Measurements from ENCODE around the gene KDM3A.

DNA sequence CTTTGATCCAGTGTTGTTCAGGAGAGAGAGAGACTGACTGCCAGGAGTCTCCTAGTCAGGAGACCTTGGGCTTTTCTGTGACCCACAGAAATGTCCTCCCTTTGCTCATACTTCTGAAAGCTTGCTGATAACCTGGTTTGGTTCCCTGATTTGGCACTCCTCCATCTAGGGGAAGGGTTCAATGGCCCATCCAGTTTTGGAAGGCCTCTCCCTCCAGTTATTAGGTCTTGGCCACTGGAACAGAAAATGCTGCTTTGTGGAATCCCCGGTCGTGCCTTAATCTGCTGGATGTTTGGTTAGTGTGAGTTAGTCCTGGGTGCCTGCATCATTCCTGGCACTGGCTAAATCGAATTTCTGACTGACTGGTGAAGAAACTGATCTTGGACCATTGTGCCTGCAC is 35.7 kb downstream of the KDM3A start:
- TF ChIP-seq, protein P1, sequence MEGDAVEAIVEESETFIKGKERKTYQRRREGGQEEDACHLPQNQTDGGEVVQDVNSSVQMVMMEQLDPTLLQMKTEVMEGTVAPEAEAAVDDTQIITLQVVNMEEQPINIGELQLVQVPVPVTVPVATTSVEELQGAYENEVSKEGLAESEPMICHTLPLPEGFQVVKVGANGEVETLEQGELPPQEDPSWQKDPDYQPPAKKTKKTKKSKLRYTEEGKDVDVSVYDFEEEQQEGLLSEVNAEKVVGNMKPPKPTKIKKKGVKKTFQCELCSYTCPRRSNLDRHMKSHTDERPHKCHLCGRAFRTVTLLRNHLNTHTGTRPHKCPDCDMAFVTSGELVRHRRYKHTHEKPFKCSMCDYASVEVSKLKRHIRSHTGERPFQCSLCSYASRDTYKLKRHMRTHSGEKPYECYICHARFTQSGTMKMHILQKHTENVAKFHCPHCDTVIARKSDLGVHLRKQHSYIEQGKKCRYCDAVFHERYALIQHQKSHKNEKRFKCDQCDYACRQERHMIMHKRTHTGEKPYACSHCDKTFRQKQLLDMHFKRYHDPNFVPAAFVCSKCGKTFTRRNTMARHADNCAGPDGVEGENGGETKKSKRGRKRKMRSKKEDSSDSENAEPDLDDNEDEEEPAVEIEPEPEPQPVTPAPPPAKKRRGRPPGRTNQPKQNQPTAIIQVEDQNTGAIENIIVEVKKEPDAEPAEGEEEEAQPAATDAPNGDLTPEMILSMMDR (IDR thresholded peaks at IDR 0.05), result no peak
- TF ChIP-seq POLR2A (IDR thresholded peaks at IDR 0.05), result no peak
